HCT116 (cell line): Measurements from ENCODE around the gene HERC2. TPM values are rescaled to one million over a fixed set of nuclear protein-coding genes. Genes with fewer than 3 reads are reported as not detected.
A peak's percentile ranks its signal among the peaks of the same experiment; 100 is the strongest.
"Not testable (repeated sequence)": the region's sequence is repeated elsewhere in the genome, so short reads cannot be mapped to it uniquely, and the experiment has no call there.

ENCODE experiments used
- ATAC-seq: fragments of 200-7000 bp; cut with Tn5 transposase; 2 replicates; pipeline ENCODE4 v1.9.1; 2020; ENCODE audit warnings: mild to moderate bottlenecking, moderate library complexity
- BruUV-seq: library from RNA; stranded (reverse); fragments of 400-500 nt; replicated peaks from 2 replicates; lab custom pipeline; 2021; lab: Mats Ljungman, UMichigan
- CTCF ChIA-PET: fragments of 300-600 bp; sonication (Branson Sonifier 250); formaldehyde crosslinking; loops from one replicate; lab custom pipeline; 2021; ENCODE audit warnings: antibody characterized with exemption; lab: Charles Lee
- POLR2A ChIA-PET: fragments of 300-600, 350-600 bp; sonication (Branson Sonifier 250); formaldehyde crosslinking; loops from one replicate; lab custom pipeline; 2021; ENCODE audit warnings: antibody characterized with exemption; lab: Charles Lee
- RAD21 ChIA-PET, 2 experiments: fragments of 300-600 bp; sonication (Branson Sonifier 250); formaldehyde crosslinking; loops; one replicate each; lab custom pipeline; 2023; ENCODE audit warnings: low total read pairs in 2 of 2; ENCODE audit not compliant: uncharacterized antibody in 2 of 2, unreplicated experiment in 2 of 2, low non-redundant PET in 1 of 2; lab: Charles Lee
- DNase-seq: peaks from one replicate; pipeline ENCODE4 v3.0.0-alpha.2; 2010; ENCODE audit warnings: low read depth, low spot score
- H2AFZ ChIP-seq: fragments of 200-600 bp; shearing (Covaris generic), sonication (generic); 2 replicates; pipeline ENCODE4 v1.6.1; 2017; ENCODE audit warnings: low read depth, mixed run types, mixed read lengths, antibody characterized with exemption, low read length; ENCODE audit not compliant: poor library complexity, severe bottlenecking
- H3K27ac ChIP-seq: 2 replicates; pipeline ENCODE4 v1.5.1; 2012; ENCODE audit warnings: low read depth, low read length
- H3K27me3 ChIP-seq: fragments of 200-600 bp; sonication (generic); 2 replicates; pipeline ENCODE4 v1.6.1; 2016; ENCODE audit warnings: mixed run types, low read length, mixed read lengths; ENCODE audit not compliant: insufficient read depth
- H3K36me3 ChIP-seq, 2 experiments: fragments of 200-500 bp in 1 of 2; fragments of 200-600 bp in 1 of 2; sonication (Bioruptor generic) in 1 of 2; sonication (generic) in 1 of 2; 2 replicates each; pipeline versions ENCODE4 v1.5.1 to v1.6.1; 2014 to 2016; ENCODE audit warnings: low read length in 2 of 2, inconsistent platforms in 1 of 2, mixed read lengths in 1 of 2, mixed run types in 1 of 2; ENCODE audit not compliant: insufficient read depth in 2 of 2, control insufficient read depth in 1 of 2
- H3K4me1 ChIP-seq, 2 experiments: fragments of 200-600 bp in 1 of 2; sonication (generic) in 1 of 2; 2 replicates each; pipeline versions ENCODE4 v1.5.1 to v1.6.1; 2012 to 2017; ENCODE audit warnings: low read length in 2 of 2, inconsistent platforms in 1 of 2, mild to moderate bottlenecking in 1 of 2, mixed read lengths in 1 of 2, mixed run types in 1 of 2, moderate library complexity in 1 of 2; ENCODE audit not compliant: insufficient read depth in 2 of 2, control insufficient read depth in 1 of 2
- H3K4me2 ChIP-seq: fragments of 200-600 bp; sonication (generic); 2 replicates; pipeline ENCODE4 v1.6.1; 2017; ENCODE audit warnings: mixed run types, low read length, mixed read lengths
- H3K4me3 ChIP-seq, 2 experiments: fragments of 200-600 bp in 1 of 2; sonication (generic) in 1 of 2; replicated peaks in 1 of 2; 2 replicates each; pipeline ENCODE4 v1.5.1; 2011 to 2016; ENCODE audit warnings: low read length in 2 of 2, control low read depth in 1 of 2, low read depth in 1 of 2, mild to moderate bottlenecking in 1 of 2, mixed read lengths in 1 of 2, mixed run types in 1 of 2
- H3K79me2 ChIP-seq: fragments of 200-600 bp; sonication (generic); 2 replicates; pipeline ENCODE4 v1.6.1; 2017; ENCODE audit warnings: mild to moderate bottlenecking, mixed run types, low read length, moderate library complexity, mixed read lengths; ENCODE audit not compliant: insufficient read depth
- H3K9ac ChIP-seq: fragments of 200-600 bp; sonication (generic); 2 replicates; pipeline ENCODE4 v1.6.1; 2016; ENCODE audit warnings: low read length, mixed read lengths
- H3K9me2 ChIP-seq: fragments of 200-600 bp; sonication (generic), shearing (Covaris generic); 2 replicates; pipeline ENCODE4 v1.6.1; 2017; ENCODE audit warnings: mixed run types, mild to moderate bottlenecking, moderate library complexity; ENCODE audit not compliant: insufficient read depth
- H3K9me3 ChIP-seq, 2 experiments: fragments of 200-500 bp in 1 of 2; fragments of 200-600 bp in 1 of 2; sonication (Bioruptor generic) in 1 of 2; sonication (generic) in 1 of 2; 2 replicates each; pipeline ENCODE4 v1.6.1; 2014 to 2017; ENCODE audit warnings: low read length in 2 of 2, mixed read lengths in 2 of 2, inconsistent platforms in 1 of 2, low read depth in 1 of 2, mild to moderate bottlenecking in 1 of 2, mixed run types in 1 of 2, moderate library complexity in 1 of 2; ENCODE audit not compliant: control insufficient read depth in 1 of 2, insufficient read depth in 1 of 2
- H4K20me1 ChIP-seq: fragments of 200-600 bp; sonication (generic), shearing (Covaris generic); 2 replicates; pipeline ENCODE4 v1.6.1; 2017; ENCODE audit warnings: mixed run types, mild to moderate bottlenecking, moderate library complexity; ENCODE audit not compliant: insufficient read depth
- intact Hi-C: fragments of 100-400 bp; cut with micrococcal nuclease; formaldehyde crosslinking; loops from 2 replicates; pipeline ENCODE4 v1.10.0; 2022
- total RNA-seq: library from RNA; stranded (reverse); gene quantifications from one replicate; pipeline ENCODE4 v1.2.1, GENCODE V29; 2021; ENCODE audit not compliant: unreplicated experiment

Gene HERC2
- total RNA-seq, 1 experiment from 2014 or later = 55.5 TPM

DNA sequence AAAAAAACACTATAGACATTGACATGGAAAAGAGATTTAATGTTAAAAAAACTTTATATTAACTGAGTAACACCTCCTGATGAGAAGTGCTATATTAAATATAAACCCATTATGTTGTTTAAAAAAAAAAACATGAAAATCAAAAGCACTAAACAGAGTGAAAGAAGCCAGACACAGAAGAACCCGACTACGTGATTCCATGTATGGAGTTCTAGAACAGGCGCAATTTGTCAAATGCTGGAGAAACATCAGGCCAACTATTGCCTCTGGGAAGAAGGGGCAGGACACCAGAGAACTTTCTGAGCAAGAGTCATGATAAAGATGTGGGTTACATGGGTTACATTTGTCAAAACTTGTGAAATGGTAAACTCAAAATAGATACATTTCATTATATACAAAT is 24.5 kb downstream of the HERC2 start:
- H3K4me3 ChIP-seq, H3K4me2 ChIP-seq, H3K9me3 ChIP-seq, POLR2A ChIA-PET, H3K27me3 ChIP-seq, H3K9ac ChIP-seq, ATAC-seq, H2AFZ ChIP-seq, CTCF ChIA-PET, BruUV-seq, H3K27ac ChIP-seq, H3K9me2 ChIP-seq, DNase-seq, H3K4me1 ChIP-seq, intact Hi-C loops, H4K20me1 ChIP-seq, H3K36me3 ChIP-seq, RAD21 ChIA-PET: not testable (repeated sequence)
- H3K79me2 ChIP-seq = peaks cover 11% of the 10 kb centered on the region

DNA sequence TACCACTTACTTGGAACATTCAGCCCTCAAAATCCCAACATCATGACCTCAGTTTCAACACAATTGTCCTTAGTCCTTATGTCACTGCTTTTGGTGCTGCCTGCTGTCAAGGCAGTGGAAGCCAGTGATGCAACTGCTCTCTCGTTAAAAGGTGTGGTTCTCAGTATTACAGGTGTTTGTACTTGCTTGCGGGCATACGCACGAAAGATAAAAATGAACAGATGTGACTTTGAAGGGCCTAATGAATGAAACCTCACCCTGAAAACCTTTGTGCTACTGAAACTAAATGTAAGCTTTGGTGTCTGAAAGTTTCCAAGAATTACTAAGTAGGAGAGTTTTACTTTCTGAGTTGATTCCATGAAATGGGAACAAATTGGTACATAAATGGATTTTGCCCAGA is 25.2 kb downstream of the HERC2 start:
- ATAC-seq, H3K4me1 ChIP-seq, DNase-seq, H4K20me1 ChIP-seq, H3K27ac ChIP-seq, CTCF ChIA-PET, intact Hi-C loops, H3K27me3 ChIP-seq, H3K9me2 ChIP-seq, H3K36me3 ChIP-seq, RAD21 ChIA-PET, H3K4me3 ChIP-seq, H3K4me2 ChIP-seq, H2AFZ ChIP-seq, POLR2A ChIA-PET, H3K9ac ChIP-seq, H3K9me3 ChIP-seq: not testable (repeated sequence)
- peaks cover 11% of the 10 kb centered on the region for H3K79me2 ChIP-seq
- BruUV-seq = TSS peak; percentile 22

DNA sequence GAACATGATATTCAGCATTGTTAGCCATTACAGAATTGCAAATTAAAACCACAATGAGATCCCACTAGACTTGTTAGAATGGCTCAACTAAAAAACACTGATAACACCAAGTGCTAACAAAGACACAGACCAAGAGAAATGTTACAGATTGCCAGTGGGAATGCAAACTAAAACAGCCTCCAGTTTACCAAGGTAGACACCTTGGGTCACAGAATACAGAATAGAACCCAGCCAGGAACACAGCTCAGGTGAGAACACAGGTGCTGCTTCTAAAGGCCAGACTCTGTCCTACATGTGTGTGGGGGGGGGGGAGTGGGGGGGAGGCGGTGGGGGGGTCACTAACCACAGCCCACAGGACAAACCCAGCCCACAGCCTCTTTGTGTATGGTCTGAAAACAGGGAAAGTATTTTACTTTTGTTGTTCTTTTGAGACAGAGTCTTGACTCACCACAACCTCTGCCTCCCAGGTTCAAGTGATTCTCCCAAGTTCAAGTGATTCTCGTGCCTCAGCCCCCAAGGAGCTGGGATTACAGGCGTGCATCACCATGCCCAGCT is 26.9 kb downstream of the HERC2 start:
- H3K4me3 ChIP-seq, intact Hi-C loops, CTCF ChIA-PET, H3K36me3 ChIP-seq, H3K27ac ChIP-seq, H3K4me1 ChIP-seq, RAD21 ChIA-PET, H3K27me3 ChIP-seq, POLR2A ChIA-PET, H3K9me3 ChIP-seq, H3K9me2 ChIP-seq, DNase-seq, BruUV-seq, ATAC-seq, H3K9ac ChIP-seq, H2AFZ ChIP-seq, H4K20me1 ChIP-seq, H3K4me2 ChIP-seq: not testable (repeated sequence)
- H3K79me2 ChIP-seq = peaks cover 11% of the 10 kb centered on the region

DNA sequence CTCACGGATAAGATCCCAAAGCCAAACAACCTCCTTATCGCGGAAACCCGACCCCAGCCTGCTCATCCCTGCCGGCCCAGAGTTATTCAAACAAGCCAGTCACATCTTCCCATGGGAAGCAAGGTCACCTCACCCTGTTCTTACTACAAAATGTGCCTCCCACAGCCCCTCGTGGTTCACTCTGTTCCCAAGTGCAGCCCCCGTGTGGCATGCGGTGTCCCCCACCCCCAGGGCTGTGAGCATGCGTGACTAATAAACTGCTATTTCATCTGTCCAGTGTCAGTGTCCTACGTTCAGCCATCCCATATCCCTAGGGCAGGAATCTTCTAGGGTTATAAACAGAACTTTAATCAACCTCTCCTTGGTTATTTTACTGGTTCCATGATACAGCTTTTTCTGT is 27.4 kb downstream of the HERC2 start:
- not testable (repeated sequence) for ATAC-seq

More for the DNA sequence above, 27.4 kb downstream of the HERC2 start:
- H3K36me3 ChIP-seq, POLR2A ChIA-PET, H3K9ac ChIP-seq, intact Hi-C loops, H3K4me1 ChIP-seq, H3K4me2 ChIP-seq, H3K9me2 ChIP-seq, H3K27ac ChIP-seq, H3K4me3 ChIP-seq, H3K9me3 ChIP-seq, H4K20me1 ChIP-seq, RAD21 ChIA-PET, BruUV-seq, H3K27me3 ChIP-seq, CTCF ChIA-PET, DNase-seq, H2AFZ ChIP-seq: not testable (repeated sequence)
- H3K79me2 ChIP-seq = peaks cover 14% of the 10 kb centered on the region
